Spleen (tissue), 7 donors: ENCODE results near the gene CFAP45.

Source experiments
- POLR2A ChIP-seq, 3 donors: fragments of 450-650 bp; IDR thresholded peaks; one replicate each; pipeline ENCODE4 v1.5.1; 2017; ENCODE audit warnings: antibody characterized with exemption in 3 of 3, mild to moderate bottlenecking in 1 of 3
- TF ChIP-seq, protein P1 (sequence below), 11 experiments: fragments of 200-600 bp in 7 of 11; fragments of 450-650 bp in 4 of 11; sonication (generic) in 4 of 11; IDR thresholded peaks in 8 of 11; conservative IDR thresholded peaks in 3 of 11; 1 replicate in 7 of 11; 2 replicates in 4 of 11; pipeline versions ENCODE4 v1.4.0 to v1.8.0; 2016 to 2021; ENCODE audit warnings: antibody characterized with exemption in 11 of 11, inconsistent platforms in 4 of 11, mild to moderate bottlenecking in 1 of 11
- donor health status: DM: no; HTN: no; CAD: no; lungs with moderate emphysema.
- donor health status: DM: no; HTN: no; CAD: no.
- donor health status: DM: no; HTN: no; CAD: no.

DNA sequence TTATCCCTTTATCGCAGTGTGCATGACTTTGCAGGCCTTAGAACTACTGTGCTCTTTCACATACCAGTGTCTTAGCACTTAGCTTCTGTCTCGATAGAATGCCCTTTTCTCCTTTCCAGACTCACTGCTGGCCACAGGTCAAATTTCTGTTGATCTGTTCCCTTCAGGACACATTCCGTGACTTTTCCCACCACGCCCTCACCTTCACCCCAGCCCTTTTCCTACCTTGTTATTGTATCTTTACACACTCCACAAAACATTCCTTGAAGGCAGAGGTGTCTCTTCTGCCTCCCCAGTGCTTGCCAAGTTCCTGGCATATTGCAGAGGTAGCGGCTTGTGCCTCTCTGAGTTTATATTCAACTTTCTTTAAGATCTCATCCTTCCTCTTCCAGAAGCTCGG is 49.2 kb upstream of the CFAP45 start:
- TF ChIP-seq POLR2A (IDR thresholded peaks at IDR 0.05), result no peak
- TF ChIP-seq, protein P1, sequence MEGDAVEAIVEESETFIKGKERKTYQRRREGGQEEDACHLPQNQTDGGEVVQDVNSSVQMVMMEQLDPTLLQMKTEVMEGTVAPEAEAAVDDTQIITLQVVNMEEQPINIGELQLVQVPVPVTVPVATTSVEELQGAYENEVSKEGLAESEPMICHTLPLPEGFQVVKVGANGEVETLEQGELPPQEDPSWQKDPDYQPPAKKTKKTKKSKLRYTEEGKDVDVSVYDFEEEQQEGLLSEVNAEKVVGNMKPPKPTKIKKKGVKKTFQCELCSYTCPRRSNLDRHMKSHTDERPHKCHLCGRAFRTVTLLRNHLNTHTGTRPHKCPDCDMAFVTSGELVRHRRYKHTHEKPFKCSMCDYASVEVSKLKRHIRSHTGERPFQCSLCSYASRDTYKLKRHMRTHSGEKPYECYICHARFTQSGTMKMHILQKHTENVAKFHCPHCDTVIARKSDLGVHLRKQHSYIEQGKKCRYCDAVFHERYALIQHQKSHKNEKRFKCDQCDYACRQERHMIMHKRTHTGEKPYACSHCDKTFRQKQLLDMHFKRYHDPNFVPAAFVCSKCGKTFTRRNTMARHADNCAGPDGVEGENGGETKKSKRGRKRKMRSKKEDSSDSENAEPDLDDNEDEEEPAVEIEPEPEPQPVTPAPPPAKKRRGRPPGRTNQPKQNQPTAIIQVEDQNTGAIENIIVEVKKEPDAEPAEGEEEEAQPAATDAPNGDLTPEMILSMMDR (IDR thresholded peaks at IDR 0.05 in 8 of 11, conservative IDR thresholded peaks at IDR 0.05 in 3 of 11), result no peak
